Natural killer cell (primary cell): ENCODE data around the gene CMTM2. TPM values are rescaled to one million over a fixed set of nuclear protein-coding genes. Genes with fewer than 3 reads are reported as not detected.
A peak's percentile ranks its signal among the peaks of the same experiment; 100 is the strongest.

ENCODE experiments used
- ATAC-seq, 3 donors: fragments of 150-1000 bp in 2 of 3; fragments of 200-7000 bp in 1 of 3; cut with Tn5 transposase; 1 replicate in 1 of 3; 2 replicates in 2 of 3; pipeline ENCODE4 v1.10.0; 2021; ENCODE audit warnings: mild to moderate bottlenecking in 2 of 3, moderate library complexity in 2 of 3
- DNase-seq, 2 donors: peaks; one replicate each; pipeline versions ENCODE4 v3.0.0 to v3.0.0-alpha.2; 2013 to 2021; ENCODE audit warnings: mixed read lengths in 1 of 2
- H3K27ac ChIP-seq: one replicate; pipeline ENCODE4 v1.5.1; 2013; ENCODE audit warnings: mild to moderate bottlenecking, low read length
- H3K27me3 ChIP-seq: one replicate; pipeline ENCODE4 v1.6.1; 2013; ENCODE audit warnings: low read length; ENCODE audit not compliant: control insufficient read depth, insufficient read depth
- H3K36me3 ChIP-seq: one replicate; pipeline ENCODE4 v1.6.1; 2013; ENCODE audit warnings: low read length; ENCODE audit not compliant: control insufficient read depth, insufficient read depth
- H3K4me1 ChIP-seq: one replicate; pipeline ENCODE4 v1.6.1; 2013; ENCODE audit warnings: low read length; ENCODE audit not compliant: control insufficient read depth, insufficient read depth
- H3K4me3 ChIP-seq: one replicate; pipeline ENCODE4 v1.5.1; 2013; ENCODE audit warnings: low read length
- H3K9me3 ChIP-seq: one replicate; pipeline ENCODE4 v1.6.1; 2013; ENCODE audit warnings: low read length; ENCODE audit not compliant: control insufficient read depth, insufficient read depth
- H3K27ac Mint-ChIP-seq, 2 donors: one replicate each; pipeline ENCODE4 v1.8.0; 2022; ENCODE audit warnings: mild to moderate bottlenecking in 2 of 2, mixed read lengths in 2 of 2, moderate library complexity in 1 of 2
- H3K27me3 Mint-ChIP-seq, 2 donors: one replicate each; pipeline ENCODE4 v1.8.0; 2022; ENCODE audit warnings: low read depth in 2 of 2, mixed read lengths in 2 of 2
- H3K36me3 Mint-ChIP-seq: one replicate; pipeline ENCODE4 v1.8.0; 2022; ENCODE audit warnings: mixed read lengths
- H3K4me1 Mint-ChIP-seq, 2 donors: one replicate each; pipeline ENCODE4 v1.8.0; 2022; ENCODE audit warnings: mixed read lengths in 2 of 2
- H3K4me3 Mint-ChIP-seq: one replicate; pipeline ENCODE4 v1.8.0; 2022; ENCODE audit warnings: mild to moderate bottlenecking, moderate library complexity, mixed read lengths
- H3K9me3 Mint-ChIP-seq, 2 donors: one replicate each; pipeline ENCODE4 v1.8.0; 2022; ENCODE audit warnings: mixed read lengths in 2 of 2
- CTCF ChIP-seq: fragments of 200-600 bp; IDR thresholded peaks from one replicate; pipeline ENCODE4 v1.8.0; 2022; ENCODE audit warnings: antibody characterized with exemption
- WGBS: methylation state at CpG from one replicate; pipeline ENCODE4 v1.1.7; 2013; ENCODE audit warnings: missing lambda C conversion rate; ENCODE audit not compliant: insufficient coverage; 5-methylcytosine and 5-hydroxymethylcytosine counted together
- intact Hi-C: fragments of 100-400 bp; cut with micrococcal nuclease; formaldehyde crosslinking; loops from one replicate; pipeline ENCODE4 v1.14.2; 2022
- total RNA-seq, 4 donors: library from RNA; stranded (reverse); fragments of 120-200 nt in 1 of 4; gene quantifications; one replicate each; pipeline versions ENCODE4 v1.2.3 to v1.2.4, GENCODE V29; 2013 to 2022

CMTM2 gene
- total RNA-seq, 3 donors from 2014 or later (not counting 1 experiment from before 2014, with no cell fraction given), result 0.61 to 1.6 (median 0.82) TPM

- no peaks in the 10 kb centered on the region for H3K4me1 ChIP-seq
- no peaks in the 10 kb centered on the region for H3K27me3 ChIP-seq
- WGBS, result 75% methylated on average over 5 of the region's 5 CpGs
- peaks cover 9% of the 10 kb centered on the region for H3K9me3 ChIP-seq
- H3K4me3 ChIP-seq, result no peak overlapping the region
- intact Hi-C loops, result no loop called here
- Mint-ChIP-seq H3K27me3 (no peaks in the 10 kb centered on the region), H3K4me1 (no peaks in the 10 kb centered on the region), H3K36me3 (no peaks in the 10 kb centered on the region), H3K27ac (no peak overlapping the region), H3K9me3 (no peaks in the 10 kb centered on the region), H3K4me3 (no peak overlapping the region)
- H3K36me3 ChIP-seq, result no peaks in the 10 kb centered on the region
- DNase-seq (no peak), ATAC-seq (no peak)
- H3K27ac ChIP-seq, result no peak overlapping the region
- no peak for TF ChIP-seq CTCF
Measured at GRCh38 chr16:66596986-66597848, 18.0 kb downstream of the CMTM2 start.

GRCh38 chr16:66598111-66598510, 18.8 kb downstream of the CMTM2 start:
- Histone ChIP-seq H3K9me3 (peaks cover 9% of the 10 kb centered on the region), H3K4me3 (no peak overlapping the region), H3K27me3 (no peaks in the 10 kb centered on the region), H3K27ac (no peak overlapping the region), H3K4me1 (peaks cover 4% of the 10 kb centered on the region), H3K36me3 (no peaks in the 10 kb centered on the region)
- Mint-ChIP-seq H3K36me3 (no peaks in the 10 kb centered on the region), H3K4me1 (peaks cover 6% of the 10 kb centered on the region in 2 donors), H3K4me3 (no peak overlapping the region), H3K9me3 (no peaks in the 10 kb centered on the region), H3K27me3 (no peaks in the 10 kb centered on the region), H3K27ac (no peak overlapping the region)
- TF ChIP-seq CTCF, result no peak
- intact Hi-C loops, result no loop called here
- WGBS, result no CpG with 5 or more reads among the region's 3 CpGs
- ATAC-seq, result no peak
- no peak for DNase-seq

GRCh38 chr16:66599726-66600125, 20.5 kb downstream of the CMTM2 start:
- ATAC-seq (no peak), DNase-seq (peak in 1 of 2 donors; percentile 43)
- 81% methylated on average over 4 of the region's 4 CpGs for WGBS
- Mint-ChIP-seq H3K9me3 (no peaks in the 10 kb centered on the region), H3K36me3 (no peaks in the 10 kb centered on the region), H3K4me1 (peaks cover 15 to 16% of the 10 kb centered on the region in 2 donors), H3K27ac (no peak overlapping the region), H3K27me3 (no peaks in the 10 kb centered on the region), H3K4me3 (no peak overlapping the region)
- Histone ChIP-seq H3K4me3 (no peak overlapping the region), H3K9me3 (peaks cover 9% of the 10 kb centered on the region), H3K27ac (no peak overlapping the region), H3K36me3 (no peaks in the 10 kb centered on the region), H3K4me1 (peaks cover 15% of the 10 kb centered on the region), H3K27me3 (no peaks in the 10 kb centered on the region)
- TF ChIP-seq CTCF, result no peak
- intact Hi-C loops, result loop anchor here (5.0 to 10.0 kb wide), 2 partner anchors 47 to 275 kb away; partner anchors contain the start of genes CKLF and TK2
